Memory B cell (primary cell): ENCODE data around the gene TMPRSS13.
A peak's percentile ranks its signal among the peaks of the same experiment; 100 is the strongest.

ENCODE experiments used
- ATAC-seq: fragments of 150-1000 bp; cut with Tn5 transposase; 2 replicates; pipeline ENCODE4 v1.10.0; 2021; ENCODE audit warnings: low read depth, mild to moderate bottlenecking, moderate library complexity
- DNase-seq, 2 donors: peaks; one replicate each; pipeline ENCODE4 v3.0.0; 2022; ENCODE audit warnings: low spot score in 2 of 2
- H3K27ac Mint-ChIP-seq: one replicate; pipeline ENCODE4 v1.8.0; 2022; ENCODE audit warnings: mild to moderate bottlenecking, moderate library complexity, mixed read lengths
- H3K27me3 Mint-ChIP-seq: one replicate; pipeline ENCODE4 v1.8.0; 2022; ENCODE audit warnings: mixed read lengths
- H3K36me3 Mint-ChIP-seq: one replicate; pipeline ENCODE4 v1.8.0; 2022; ENCODE audit warnings: mild to moderate bottlenecking, mixed read lengths
- H3K4me1 Mint-ChIP-seq: one replicate; pipeline ENCODE4 v1.8.0; 2022; ENCODE audit warnings: mixed read lengths
- H3K4me3 Mint-ChIP-seq: one replicate; pipeline ENCODE4 v1.8.0; 2022; ENCODE audit warnings: mild to moderate bottlenecking, moderate library complexity, mixed read lengths
- H3K9me3 Mint-ChIP-seq: one replicate; pipeline ENCODE4 v1.8.0; 2022; ENCODE audit warnings: mixed read lengths

TMPRSS13 gene

DNA sequence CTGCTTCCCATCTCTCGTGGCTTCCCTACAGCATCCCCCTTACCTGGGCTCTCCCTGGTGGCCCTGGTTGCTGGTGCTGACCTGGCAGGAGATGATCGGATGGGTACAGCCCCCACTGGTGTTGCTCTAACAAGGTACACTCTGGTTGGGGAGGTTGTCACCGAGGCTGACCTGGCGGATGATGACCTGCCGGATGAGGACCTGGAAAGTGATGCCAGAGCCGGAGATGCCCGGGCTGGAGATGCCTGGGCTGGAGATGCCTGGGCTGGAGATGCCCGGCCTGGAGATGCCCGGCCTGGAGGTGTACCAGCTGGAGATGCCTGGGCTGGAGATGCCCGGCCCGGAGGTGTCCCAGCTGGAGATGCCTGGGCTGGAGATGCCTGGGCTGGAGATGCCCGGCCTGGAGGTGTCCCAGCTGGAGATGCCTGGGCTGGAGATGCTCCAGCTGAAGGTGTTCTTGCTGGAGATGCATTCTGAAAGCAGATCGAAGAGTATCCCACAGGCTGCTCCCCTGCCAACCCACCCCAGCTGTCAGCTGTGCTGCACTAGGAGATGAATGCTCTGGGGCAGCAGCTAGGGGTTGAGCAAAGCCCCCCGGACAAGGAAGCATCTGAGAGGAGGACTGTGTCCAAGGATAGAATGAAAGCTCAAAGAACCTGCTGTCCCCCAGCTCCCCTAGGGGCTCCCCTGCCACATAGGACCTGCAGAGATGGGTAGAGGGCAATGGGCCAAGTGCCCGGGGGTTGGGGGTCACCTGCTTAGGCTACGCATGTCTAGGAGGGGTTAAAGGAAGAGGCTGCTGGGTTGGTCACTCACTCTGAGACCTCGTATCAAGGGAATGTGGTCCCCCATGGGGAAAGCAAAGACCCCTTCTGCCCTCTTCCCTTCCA lies 10.6 kb downstream of the TMPRSS13 start:
- Mint-ChIP-seq H3K27ac (no peak overlapping the region), H3K27me3 (no peaks in the 10 kb centered on the region), H3K9me3 (no peaks in the 10 kb centered on the region), H3K4me1 (peaks cover 9% of the 10 kb centered on the region), H3K4me3 (no peak overlapping the region), H3K36me3 (no peaks in the 10 kb centered on the region)
- DNase-seq, result no peak
- ATAC-seq, result no peak

DNA sequence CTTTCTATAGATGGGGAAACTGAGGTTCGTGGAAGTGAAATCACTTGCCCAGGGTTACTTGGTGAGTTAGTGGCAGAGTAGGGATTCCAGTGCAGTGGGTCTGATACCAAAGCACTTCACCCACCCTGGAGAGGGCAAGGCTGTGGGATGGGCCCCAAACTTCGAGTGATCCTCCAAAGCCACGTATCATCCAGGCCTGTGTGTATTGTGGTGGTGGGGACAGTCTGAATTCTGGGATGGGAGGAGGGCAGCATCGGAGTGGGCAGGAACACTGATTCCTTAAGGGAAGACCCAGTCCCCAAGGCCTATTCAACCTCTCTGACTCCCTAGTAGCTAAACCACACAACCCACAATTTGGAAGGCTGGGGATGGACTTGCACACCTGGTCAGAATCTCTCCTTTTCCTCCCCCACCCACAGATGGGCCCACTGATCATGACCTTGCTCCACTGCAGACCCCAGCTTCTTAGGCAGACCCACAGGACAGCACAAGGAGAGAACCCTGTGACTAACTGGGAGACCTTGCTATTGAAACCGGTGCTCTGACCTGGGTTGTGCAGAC lies 11.5 kb downstream of the TMPRSS13 start:
- ATAC-seq, result no peak
- peaks cover 3% of the 10 kb centered on the region for H3K36me3 Mint-ChIP-seq
- no peaks in the 10 kb centered on the region for H3K9me3 Mint-ChIP-seq
- no peaks in the 10 kb centered on the region for H3K27me3 Mint-ChIP-seq
- DNase-seq, result no peak
- H3K27ac Mint-ChIP-seq, result peak overlapping the region; percentile 15
- no peak overlapping the region for H3K4me3 Mint-ChIP-seq
- peaks cover 9% of the 10 kb centered on the region for H3K4me1 Mint-ChIP-seq

DNA sequence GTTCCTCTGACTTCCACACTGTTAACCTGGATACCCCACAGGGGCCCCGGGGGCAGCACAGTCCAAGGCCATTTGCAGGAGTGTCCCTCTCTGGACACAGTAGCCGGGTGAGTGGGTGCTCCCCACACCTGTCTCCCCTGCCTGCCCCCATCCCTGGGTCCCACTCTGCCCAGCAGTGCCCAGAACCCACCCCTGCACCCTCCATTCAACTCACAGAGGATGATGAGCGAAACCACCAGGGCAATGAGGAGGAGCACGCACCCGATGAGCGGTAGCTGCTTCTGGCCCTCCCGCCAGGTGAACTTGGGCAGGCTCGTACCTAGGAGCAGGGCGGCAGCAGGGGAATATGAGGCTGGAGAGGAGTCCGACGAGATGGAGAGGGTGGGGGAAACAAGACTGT lies 12.2 kb downstream of the TMPRSS13 start:
- Mint-ChIP-seq H3K4me3 (no peak overlapping the region), H3K9me3 (no peaks in the 10 kb centered on the region), H3K36me3 (peaks cover 3% of the 10 kb centered on the region), H3K27ac (no peak overlapping the region), H3K4me1 (peaks cover 9% of the 10 kb centered on the region), H3K27me3 (no peaks in the 10 kb centered on the region)
- no peak for DNase-seq
- ATAC-seq, result no peak

DNA sequence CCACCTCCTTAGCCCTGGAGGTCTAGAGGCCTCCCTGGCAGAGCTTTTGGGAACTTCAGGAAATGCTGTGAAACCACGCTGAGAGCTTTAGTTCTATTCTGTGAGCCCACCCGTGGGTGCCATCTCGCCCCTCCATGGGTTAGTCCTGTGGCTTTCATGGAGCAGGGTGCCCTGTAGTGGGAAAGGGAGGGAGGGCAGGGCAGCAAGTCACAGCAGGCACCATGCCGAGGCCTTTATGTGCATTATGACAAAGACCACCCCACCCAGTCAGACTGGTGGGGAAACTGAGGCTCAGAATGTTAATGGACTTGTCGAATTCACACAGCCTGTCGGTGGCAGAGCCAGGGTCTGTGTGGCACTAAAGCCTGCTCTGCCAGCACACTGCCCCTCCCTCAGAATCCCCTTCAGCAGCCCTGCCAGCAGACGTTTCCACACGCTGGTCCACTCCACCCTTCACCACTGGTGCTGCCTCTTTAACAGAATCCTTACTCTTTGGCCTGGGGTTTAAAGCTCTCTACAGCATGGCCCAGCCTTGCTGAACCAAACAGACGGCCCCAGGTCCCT lies 13.4 kb downstream of the TMPRSS13 start:
- no peaks in the 10 kb centered on the region for H3K27me3 Mint-ChIP-seq
- H3K4me1 Mint-ChIP-seq, result peaks cover 9% of the 10 kb centered on the region
- no peaks in the 10 kb centered on the region for H3K9me3 Mint-ChIP-seq
- H3K27ac Mint-ChIP-seq, result no peak overlapping the region
- DNase-seq, result no peak
- no peak for ATAC-seq
- H3K36me3 Mint-ChIP-seq, result peaks cover 3% of the 10 kb centered on the region
- H3K4me3 Mint-ChIP-seq, result no peak overlapping the region

DNA sequence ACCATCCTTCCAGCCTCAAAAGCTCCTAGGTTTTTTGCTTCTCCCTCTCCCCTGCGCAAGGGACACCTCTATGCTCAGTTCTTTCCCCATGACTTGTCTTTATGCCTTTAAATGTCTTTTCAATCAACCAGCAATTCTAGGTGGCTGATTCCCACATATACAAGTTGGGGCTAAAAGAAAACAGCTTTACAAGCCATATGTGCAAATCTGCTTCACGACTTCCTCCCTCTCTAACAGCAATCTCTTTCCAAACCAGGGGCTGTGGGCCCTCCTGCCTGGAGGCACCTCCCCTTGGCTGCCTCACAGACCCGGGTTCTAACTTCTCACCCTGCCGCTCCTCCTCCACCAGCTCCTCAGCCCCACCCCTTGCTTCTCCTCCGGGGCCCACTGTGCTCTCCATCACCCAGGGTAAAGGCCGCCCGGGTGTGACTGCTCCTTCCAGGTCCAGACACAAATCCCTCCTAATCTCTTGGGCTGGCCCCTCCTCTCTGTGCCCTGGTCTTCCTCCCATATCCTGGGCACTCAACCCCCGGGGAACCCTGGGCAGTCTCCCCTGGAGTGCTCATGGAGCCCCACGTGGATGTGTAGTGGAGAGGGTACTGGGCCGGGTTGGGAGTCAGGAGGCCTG lies 14.1 kb downstream of the TMPRSS13 start:
- H3K4me1 Mint-ChIP-seq, result peaks cover 9% of the 10 kb centered on the region
- no peak for ATAC-seq
- H3K4me3 Mint-ChIP-seq, result no peak overlapping the region
- DNase-seq, result no peak
- no peak overlapping the region for H3K27ac Mint-ChIP-seq
- no peaks in the 10 kb centered on the region for H3K27me3 Mint-ChIP-seq
- H3K36me3 Mint-ChIP-seq, result peaks cover 3% of the 10 kb centered on the region
- no peaks in the 10 kb centered on the region for H3K9me3 Mint-ChIP-seq

DNA sequence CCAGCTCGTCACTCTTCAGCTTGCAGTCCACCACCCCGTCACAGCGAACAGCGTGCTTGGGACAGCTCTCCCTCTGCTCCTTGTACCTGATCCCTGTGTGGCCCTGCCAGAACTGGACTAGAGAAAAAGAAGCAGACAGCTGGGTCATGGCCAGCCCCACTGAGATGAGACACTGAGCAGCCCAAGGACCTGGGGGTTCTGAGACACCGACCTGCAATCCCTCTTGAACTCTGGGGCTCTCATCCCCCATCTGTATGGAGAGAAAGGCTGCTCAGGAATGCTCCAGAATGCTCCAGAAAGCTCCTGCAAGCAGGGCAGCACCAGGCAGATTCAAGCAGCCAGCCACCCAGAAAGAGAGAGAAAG lies 14.8 kb downstream of the TMPRSS13 start:
- DNase-seq (no peak), ATAC-seq (no peak)
- Mint-ChIP-seq H3K4me3 (no peak overlapping the region), H3K9me3 (no peaks in the 10 kb centered on the region), H3K4me1 (peaks cover 4% of the 10 kb centered on the region), H3K27me3 (no peaks in the 10 kb centered on the region), H3K27ac (no peak overlapping the region), H3K36me3 (peaks cover 3% of the 10 kb centered on the region)

DNA sequence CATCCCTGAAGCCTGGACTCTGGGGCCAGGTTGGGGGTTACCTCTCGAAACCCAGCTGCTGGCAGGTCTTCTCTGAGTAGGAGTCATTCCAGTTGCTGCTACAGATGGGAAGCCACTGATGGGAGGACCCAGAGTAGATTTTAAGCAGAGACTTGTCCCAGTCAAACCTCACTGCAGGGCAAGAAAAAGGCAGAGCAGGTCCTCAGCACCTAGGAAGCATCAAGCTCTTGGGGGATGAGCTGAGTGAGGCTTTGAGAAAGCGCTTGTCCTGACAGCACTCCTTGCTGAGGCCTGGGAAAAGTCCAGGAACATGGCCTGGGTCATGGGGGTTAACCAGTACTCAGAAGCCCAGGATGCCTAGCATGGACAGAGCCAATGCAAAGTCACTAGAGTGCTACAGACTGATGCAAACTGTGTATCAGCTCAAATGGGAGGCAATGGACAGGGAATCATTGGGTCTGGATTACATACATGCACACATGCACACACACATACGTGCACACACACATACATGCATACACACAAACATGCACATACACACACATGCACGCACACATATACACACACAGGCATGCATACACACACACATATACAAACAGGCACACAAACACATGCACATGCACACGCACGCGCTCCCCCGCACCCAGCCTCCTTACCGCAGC lies 15.3 kb downstream of the TMPRSS13 start:
- no peaks in the 10 kb centered on the region for H3K9me3 Mint-ChIP-seq
- H3K27ac Mint-ChIP-seq, result no peak overlapping the region
- DNase-seq, result no peak
- H3K27me3 Mint-ChIP-seq, result no peaks in the 10 kb centered on the region
- H3K36me3 Mint-ChIP-seq, result peaks cover 3% of the 10 kb centered on the region
- H3K4me3 Mint-ChIP-seq, result no peak overlapping the region
- no peak for ATAC-seq
- H3K4me1 Mint-ChIP-seq, result no peaks in the 10 kb centered on the region

DNA sequence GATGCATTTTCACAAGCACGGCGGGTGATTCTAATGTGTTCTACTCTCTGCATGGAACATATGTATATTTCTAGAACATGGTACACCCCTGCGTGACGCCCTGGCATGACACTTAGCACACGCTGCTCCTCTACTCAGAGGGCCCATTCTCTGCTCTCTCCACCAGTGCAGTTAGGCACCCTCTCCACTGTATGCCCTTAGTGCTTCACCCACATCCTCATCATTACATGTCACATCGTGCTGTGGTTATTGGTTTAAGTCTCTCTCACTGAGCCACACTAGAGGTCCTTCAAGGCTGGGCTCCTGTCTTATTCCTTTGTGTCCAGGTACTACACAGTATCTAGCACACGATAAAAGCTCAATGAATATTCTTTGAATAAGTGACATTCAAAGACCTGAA lies 16.7 kb downstream of the TMPRSS13 start:
- ATAC-seq (no peak), DNase-seq (no peak)
- Mint-ChIP-seq H3K27ac (no peak overlapping the region), H3K4me1 (peaks cover 4% of the 10 kb centered on the region), H3K9me3 (no peaks in the 10 kb centered on the region), H3K36me3 (peaks cover 3% of the 10 kb centered on the region), H3K4me3 (no peak overlapping the region), H3K27me3 (no peaks in the 10 kb centered on the region)

DNA sequence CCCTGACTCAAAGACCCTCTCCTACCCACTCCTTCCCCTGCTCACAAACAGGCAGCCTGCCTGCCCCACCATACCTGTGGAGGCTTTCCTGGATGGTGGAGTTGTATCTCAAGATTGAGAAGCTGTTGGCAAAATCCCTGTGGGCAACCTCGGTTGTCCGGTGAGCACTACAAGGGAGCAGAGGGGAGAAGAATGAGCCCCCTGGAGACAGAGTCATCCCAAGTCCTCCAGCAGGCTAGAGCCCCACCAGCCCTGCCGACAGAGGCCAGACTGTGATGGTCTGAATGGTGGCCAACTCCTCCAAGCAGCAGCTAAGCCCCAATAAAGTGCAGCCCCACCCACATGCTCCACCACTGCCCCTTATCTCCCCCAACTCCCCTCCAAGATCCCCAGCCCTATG lies 17.5 kb downstream of the TMPRSS13 start:
- H3K4me3 Mint-ChIP-seq, result no peak overlapping the region
- ATAC-seq (no peak), DNase-seq (no peak)
- no peaks in the 10 kb centered on the region for H3K9me3 Mint-ChIP-seq
- no peaks in the 10 kb centered on the region for H3K27me3 Mint-ChIP-seq
- H3K27ac Mint-ChIP-seq, result no peak overlapping the region
- H3K36me3 Mint-ChIP-seq, result peaks cover 3% of the 10 kb centered on the region
- peaks cover 5% of the 10 kb centered on the region for H3K4me1 Mint-ChIP-seq

DNA sequence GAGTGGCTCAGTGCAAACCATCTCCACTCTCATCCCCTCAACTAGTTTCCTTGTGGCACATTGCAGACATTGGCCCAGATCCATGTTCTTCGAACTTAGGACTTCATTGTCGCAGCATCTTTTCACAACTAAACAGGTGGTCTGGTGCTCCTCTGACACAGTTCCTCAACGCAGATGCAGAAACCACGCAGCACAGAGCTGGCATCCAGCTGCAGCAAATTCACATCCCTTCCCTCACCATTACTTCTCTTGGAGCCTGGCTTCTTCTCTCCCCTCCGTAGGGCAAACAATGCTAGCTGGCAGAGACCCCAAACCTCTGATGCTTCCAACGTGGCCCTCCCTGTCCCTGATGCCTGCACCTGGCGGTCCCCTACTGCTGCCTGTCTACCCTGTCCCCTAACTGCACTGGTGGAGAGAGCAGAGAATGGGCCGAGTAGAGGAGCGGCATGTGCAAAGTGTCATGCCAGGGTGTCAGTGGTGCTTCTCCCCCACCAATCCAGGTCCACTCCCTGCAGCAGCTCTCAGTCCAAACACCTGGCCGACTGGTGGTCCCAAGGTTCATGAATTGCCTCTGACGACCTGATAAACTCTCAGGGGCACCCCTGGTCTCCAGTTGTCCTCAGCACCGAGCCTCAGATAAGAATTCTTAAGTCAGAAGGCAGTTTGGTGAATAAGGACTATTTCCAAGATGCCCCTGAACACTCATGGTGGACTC lies 18.1 kb downstream of the TMPRSS13 start:
- Mint-ChIP-seq H3K4me3 (no peak overlapping the region), H3K9me3 (no peaks in the 10 kb centered on the region), H3K36me3 (peaks cover 3% of the 10 kb centered on the region), H3K27ac (no peak overlapping the region), H3K27me3 (no peaks in the 10 kb centered on the region), H3K4me1 (peaks cover 5% of the 10 kb centered on the region)
- DNase-seq, result no peak
- ATAC-seq, result no peak

DNA sequence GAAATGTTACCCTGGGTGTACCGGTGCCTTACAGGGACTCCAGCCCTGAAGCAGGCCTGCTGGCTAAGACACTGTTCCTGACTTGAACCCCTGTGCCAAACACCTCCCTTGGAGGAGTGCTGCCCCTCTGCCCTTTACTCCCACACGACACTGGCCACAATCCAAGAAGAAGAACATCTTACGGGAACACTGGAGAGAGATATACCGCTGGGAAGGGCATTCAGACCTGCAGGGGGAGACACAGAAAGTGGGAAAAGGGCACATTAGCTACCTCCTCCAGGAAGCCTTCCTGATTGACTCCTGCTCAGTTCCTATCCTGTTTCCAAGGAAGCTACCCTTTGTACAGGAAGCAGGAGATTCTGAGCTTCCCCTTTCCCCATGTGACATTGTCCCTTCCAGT lies 18.7 kb downstream of the TMPRSS13 start:
- Mint-ChIP-seq H3K4me1 (peaks cover 5% of the 10 kb centered on the region), H3K27ac (no peak overlapping the region), H3K9me3 (no peaks in the 10 kb centered on the region), H3K27me3 (no peaks in the 10 kb centered on the region), H3K4me3 (no peak overlapping the region), H3K36me3 (peaks cover 3% of the 10 kb centered on the region)
- no peak for ATAC-seq
- no peak for DNase-seq

DNA sequence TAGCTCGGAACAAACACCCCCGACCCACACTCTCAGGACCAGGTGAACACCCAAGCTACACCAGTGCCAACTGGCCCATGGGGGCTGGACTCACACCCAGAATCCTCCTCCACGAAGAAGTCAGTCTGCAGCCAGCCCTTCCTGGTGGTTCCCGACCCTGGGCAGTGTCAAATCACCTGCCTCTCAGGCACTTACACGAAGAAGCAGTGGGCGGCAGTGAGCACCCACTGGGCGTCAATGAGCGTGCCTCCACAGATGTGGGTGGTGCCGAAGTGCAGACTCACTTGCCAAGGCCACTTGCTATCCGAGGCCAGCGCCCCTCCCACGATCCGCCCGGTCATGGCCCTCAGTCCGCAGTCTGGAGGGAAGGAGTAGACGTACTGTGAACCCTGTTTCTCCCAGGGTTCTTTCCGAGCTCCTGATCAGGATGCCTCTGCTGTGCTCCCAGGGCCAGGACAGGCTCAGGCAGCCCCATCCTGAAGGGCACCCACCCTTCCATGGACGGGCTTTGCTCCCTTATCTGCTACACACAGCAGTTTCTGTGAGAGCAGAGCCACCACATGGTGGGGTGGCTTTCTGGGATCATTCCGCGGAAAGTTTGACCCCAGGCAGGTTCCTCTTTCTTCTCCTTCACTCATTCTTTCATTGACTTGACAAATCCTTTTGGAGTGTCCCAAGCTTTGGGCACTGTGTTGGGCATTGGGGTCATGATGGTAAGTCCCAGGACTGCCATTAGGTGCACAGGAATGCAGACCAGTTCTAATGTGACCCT lies 19.4 kb downstream of the TMPRSS13 start:
- H3K36me3 Mint-ChIP-seq, result peaks cover 3% of the 10 kb centered on the region
- DNase-seq (no peak), ATAC-seq (no peak)
- no peaks in the 10 kb centered on the region for H3K9me3 Mint-ChIP-seq
- H3K27me3 Mint-ChIP-seq, result no peaks in the 10 kb centered on the region
- no peak overlapping the region for H3K4me3 Mint-ChIP-seq
- no peak overlapping the region for H3K27ac Mint-ChIP-seq
- peaks cover 5% of the 10 kb centered on the region for H3K4me1 Mint-ChIP-seq
